Liver (tissue), 9 donors: Measurements from ENCODE around the gene NF1. TPM values are rescaled to one million over a fixed set of nuclear protein-coding genes. Genes with fewer than 3 reads are reported as not detected.
"Not testable (repeated sequence)": the region's sequence is repeated elsewhere in the genome, so short reads cannot be mapped to it uniquely, and the experiment has no call there.

ENCODE experiments used
- DNase-seq: peaks from one replicate; pipeline ENCODE4 v3.0.0-alpha.2; 2017; ENCODE audit warnings: low spot score
- H3K27ac ChIP-seq, 2 donors: one replicate each; pipeline ENCODE4 v1.7.0; 2013; ENCODE audit warnings: inconsistent platforms in 2 of 2, low read length in 2 of 2, control low read depth in 1 of 2, low read depth in 1 of 2, mild to moderate bottlenecking in 1 of 2
- H3K27me3 ChIP-seq, 4 donors: one replicate each; pipeline versions ENCODE4 v1.6.1 to v1.7.0; 2013; ENCODE audit warnings: low read length in 3 of 4, inconsistent platforms in 1 of 4, mild to moderate bottlenecking in 1 of 4, moderate library complexity in 1 of 4; ENCODE audit not compliant: control insufficient read depth in 4 of 4, insufficient read depth in 4 of 4
- H3K36me3 ChIP-seq, 4 donors: one replicate each; pipeline versions ENCODE4 v1.6.1 to v1.7.0; 2013; ENCODE audit warnings: low read length in 3 of 4, mild to moderate bottlenecking in 3 of 4, low read depth in 1 of 4, moderate library complexity in 1 of 4; ENCODE audit not compliant: control insufficient read depth in 4 of 4, insufficient read depth in 3 of 4
- H3K4me1 ChIP-seq, 4 donors: one replicate each; pipeline versions ENCODE4 v1.6.1 to v1.7.0; 2013; ENCODE audit warnings: low read length in 3 of 4, mild to moderate bottlenecking in 3 of 4, moderate library complexity in 1 of 4; ENCODE audit not compliant: control insufficient read depth in 4 of 4, insufficient read depth in 4 of 4
- H3K4me3 ChIP-seq, 3 donors: one replicate each; pipeline versions ENCODE4 v1.6.1 to v1.7.0; 2013; ENCODE audit warnings: low read length in 3 of 3, control low read depth in 1 of 3, low read depth in 1 of 3, mild to moderate bottlenecking in 1 of 3
- H3K9ac ChIP-seq, 2 donors: one replicate each; pipeline ENCODE4 v1.7.0; 2013; ENCODE audit warnings: low read length in 2 of 2, mild to moderate bottlenecking in 2 of 2, moderate library complexity in 2 of 2, control low read depth in 1 of 2, low read depth in 1 of 2
- H3K9me3 ChIP-seq, 4 donors: one replicate each; pipeline versions ENCODE4 v1.6.1 to v1.7.0; 2013; ENCODE audit warnings: low read length in 3 of 4; ENCODE audit not compliant: control insufficient read depth in 4 of 4
- ATF3 ChIP-seq: IDR thresholded peaks from 2 replicates; pipeline ENCODE4 v1.6.1; 2016; ENCODE audit warnings: antibody characterized with exemption
- CTCF ChIP-seq: fragments of 150-350 bp; IDR thresholded peaks from 2 replicates; pipeline ENCODE4 v1.5.1; 2017; ENCODE audit warnings: improper control_type of control experiment, low read depth, low read length; ENCODE audit not compliant: missing input control
- EGR1 ChIP-seq, 2 donors: IDR thresholded peaks; 2 replicates each; pipeline ENCODE4 v1.6.1; 2016 to 2018; ENCODE audit warnings: antibody characterized with exemption in 2 of 2, low read depth in 2 of 2
- HNF4G ChIP-seq: IDR thresholded peaks from 2 replicates; pipeline ENCODE4 v1.6.1; 2016; ENCODE audit warnings: antibody characterized with exemption
- JUND ChIP-seq, 2 donors: IDR thresholded peaks; 2 replicates each; pipeline ENCODE4 v1.6.1; 2016; ENCODE audit warnings: antibody characterized with exemption in 2 of 2
- MAX ChIP-seq: IDR thresholded peaks from 2 replicates; pipeline ENCODE4 v1.6.1; 2016; ENCODE audit warnings: antibody characterized with exemption
- NR2F2 ChIP-seq: IDR thresholded peaks from 2 replicates; pipeline ENCODE4 v1.6.1; 2016; ENCODE audit warnings: antibody characterized with exemption
- RAD21 ChIP-seq, 2 donors: IDR thresholded peaks; 2 replicates each; pipeline ENCODE4 v1.6.1; 2016; ENCODE audit warnings: antibody characterized with exemption in 2 of 2, mild to moderate bottlenecking in 2 of 2
- RXRA ChIP-seq, 2 donors: IDR thresholded peaks; 2 replicates each; pipeline ENCODE4 v1.6.1; 2017 to 2018; ENCODE audit warnings: antibody characterized with exemption in 2 of 2, mild to moderate bottlenecking in 1 of 2
- SP1 ChIP-seq: IDR thresholded peaks from 2 replicates; pipeline ENCODE4 v1.6.1; 2018; ENCODE audit warnings: antibody characterized with exemption, mild to moderate bottlenecking
- YY1 ChIP-seq: IDR thresholded peaks from 2 replicates; pipeline ENCODE4 v1.6.1; 2016; ENCODE audit warnings: antibody characterized with exemption, mild to moderate bottlenecking
- ZBTB33 ChIP-seq: IDR thresholded peaks from 2 replicates; pipeline ENCODE4 v1.6.1; 2016; ENCODE audit warnings: antibody characterized with exemption
- WGBS: extraction: QIAGEN DNeasy Blood & Tissue Kit; methylation state at CpG from one replicate; pipeline ENCODE4 v1.1.7; 2013; 5-methylcytosine and 5-hydroxymethylcytosine counted together
- polyA plus RNA-seq, 2 donors: library from polyadenylated mRNA; stranded (reverse) in 1 of 2; unstranded in 1 of 2; fragments of 200-250 nt in 1 of 2; fragments of >200 nt in 1 of 2; fragmentation: Nextera tagmentation in 1 of 2; extraction: Ambion mirVana in 1 of 2; gene quantifications; one replicate each; pipeline versions ENCODE4 v1.2.1 to v1.2.3, GENCODE V29; 2013 to 2015
- total RNA-seq, 2 donors: library from RNA; depleted of rRNA; stranded (reverse); fragments of >200 nt; gene quantifications; one replicate each; pipeline ENCODE4 v1.2.3, GENCODE V29; 2014
- donor health status: healthy.
- donor health status: healthy.
- donor health status: healthy.
- donor health status: healthy.
- donor health status: healthy.

Gene NF1
- total and polyA plus RNA-seq, 4 donors, result 4.6 to 42.6 (median 13.5) TPM

- no peak overlapping the region for H3K4me3 ChIP-seq
- WGBS, result 76% methylated on average over 1 of the region's 1 CpG
- no peak for DNase-seq
- no peak overlapping the region for H3K9ac ChIP-seq
- no peaks in the 10 kb centered on the region for H3K4me1 ChIP-seq
- no peak overlapping the region for H3K27ac ChIP-seq
- no peaks in the 10 kb centered on the region for H3K27me3 ChIP-seq
- no peak for TF ChIP-seq ATF3
- TF ChIP-seq NR2F2, result no peak
- TF ChIP-seq ZBTB33, result no peak
- TF ChIP-seq SP1, result no peak
- TF ChIP-seq JUND (IDR thresholded peaks at IDR 0.05), result no peak
- TF ChIP-seq RAD21 (IDR thresholded peaks at IDR 0.05), result no peak
- no peak for TF ChIP-seq HNF4G
- no peaks in the 10 kb centered on the region for H3K9me3 ChIP-seq
- peaks cover 2 to 19% (median 7%) of the 10 kb centered on the region in 4 donors for H3K36me3 ChIP-seq
Measured at GRCh38 chr17:31261601-31262000, 166.8 kb downstream of the NF1 start.

GRCh38 chr17:31262923-31263322 is 168.1 kb downstream of the NF1 start:
- H3K27me3 ChIP-seq, DNase-seq, H3K4me1 ChIP-seq, H3K9ac ChIP-seq, H3K27ac ChIP-seq, H3K4me3 ChIP-seq, H3K9me3 ChIP-seq: not testable (repeated sequence)
- H3K36me3 ChIP-seq, result peaks cover 2 to 24% (median 7%) of the 10 kb centered on the region in 4 donors
- 98% methylated on average over 1 of the region's 1 CpG for WGBS

- WGBS, result 96% methylated on average over 2 of the region's 2 CpGs
- H3K4me1 ChIP-seq, result peaks cover 0 to 1% (median 0%) of the 10 kb centered on the region in 4 donors
Measured at GRCh38 chr17:31266042-31266441, 171.3 kb downstream of the NF1 start.

More at GRCh38 chr17:31266042-31266441, 171.3 kb downstream of the NF1 start:
- Histone ChIP-seq H3K27ac (no peak overlapping the region), H3K9me3 (no peaks in the 10 kb centered on the region), H3K36me3 (peaks cover 2 to 23% (median 9%) of the 10 kb centered on the region in 4 donors), H3K9ac (no peak overlapping the region), H3K4me3 (no peak overlapping the region), H3K27me3 (no peaks in the 10 kb centered on the region)
- DNase-seq, result no peak
- TF ChIP-seq RXRA (IDR thresholded peaks at IDR 0.05) (no peak), EGR1 (IDR thresholded peaks at IDR 0.05; ENCODE audit: low read depth in 2 of 2) (no peak), CTCF (no peak), YY1 (no peak), RAD21 (IDR thresholded peaks at IDR 0.05) (peak; percentile 5 to 8), MAX (no peak)
